SJSA1 (cell line): ENCODE results near the gene RGN. TPM values are rescaled to one million over a fixed set of nuclear protein-coding genes. Genes with fewer than 3 reads are reported as not detected.

Experiments used
- DNase-seq, 2 experiments: peaks; one replicate each; pipeline ENCODE4 v3.0.0-alpha.2; 2015 to 2020; ENCODE audit warnings: low spot score in 2 of 2, low read depth in 1 of 2
- H3K27ac ChIP-seq: fragments of 250-450 bp; sonication (Bioruptor Pico); 2 replicates; pipeline ENCODE4 v1.5.1; 2020; ENCODE audit warnings: mild to moderate bottlenecking, moderate library complexity
- H3K27me3 ChIP-seq: fragments of 250-450 bp; sonication (Bioruptor Pico); replicated peaks from 2 replicates; pipeline ENCODE4 v1.5.1; 2020; ENCODE audit warnings: mild to moderate bottlenecking, moderate library complexity
- H3K36me3 ChIP-seq: fragments of 250-450 bp; sonication (Bioruptor Pico); 2 replicates; pipeline ENCODE4 v1.5.1; 2020; ENCODE audit warnings: mild to moderate bottlenecking
- H3K4me1 ChIP-seq: fragments of 250-450 bp; sonication (Bioruptor Pico); replicated peaks from 2 replicates; pipeline ENCODE4 v1.6.1; 2021; ENCODE audit warnings: mild to moderate bottlenecking
- H3K4me3 ChIP-seq: fragments of 250-450 bp; sonication (Bioruptor Pico); 2 replicates; pipeline ENCODE4 v1.5.1; 2020; ENCODE audit warnings: mild to moderate bottlenecking
- H3K9me3 ChIP-seq: fragments of 250-450 bp; sonication (Bioruptor Pico); replicated peaks from 2 replicates; pipeline ENCODE4 v1.5.1; 2020; ENCODE audit warnings: mild to moderate bottlenecking
- total RNA-seq: library from RNA; depleted of rRNA; stranded (reverse); fragments of >200 nt; shearing (Covaris generic); gene quantifications from 2 replicates; pipeline ENCODE4 v1.2.3, GENCODE V29; 2014; rRNA removed

The RGN gene
- total RNA-seq = not detected in 2 replicates

DNA sequence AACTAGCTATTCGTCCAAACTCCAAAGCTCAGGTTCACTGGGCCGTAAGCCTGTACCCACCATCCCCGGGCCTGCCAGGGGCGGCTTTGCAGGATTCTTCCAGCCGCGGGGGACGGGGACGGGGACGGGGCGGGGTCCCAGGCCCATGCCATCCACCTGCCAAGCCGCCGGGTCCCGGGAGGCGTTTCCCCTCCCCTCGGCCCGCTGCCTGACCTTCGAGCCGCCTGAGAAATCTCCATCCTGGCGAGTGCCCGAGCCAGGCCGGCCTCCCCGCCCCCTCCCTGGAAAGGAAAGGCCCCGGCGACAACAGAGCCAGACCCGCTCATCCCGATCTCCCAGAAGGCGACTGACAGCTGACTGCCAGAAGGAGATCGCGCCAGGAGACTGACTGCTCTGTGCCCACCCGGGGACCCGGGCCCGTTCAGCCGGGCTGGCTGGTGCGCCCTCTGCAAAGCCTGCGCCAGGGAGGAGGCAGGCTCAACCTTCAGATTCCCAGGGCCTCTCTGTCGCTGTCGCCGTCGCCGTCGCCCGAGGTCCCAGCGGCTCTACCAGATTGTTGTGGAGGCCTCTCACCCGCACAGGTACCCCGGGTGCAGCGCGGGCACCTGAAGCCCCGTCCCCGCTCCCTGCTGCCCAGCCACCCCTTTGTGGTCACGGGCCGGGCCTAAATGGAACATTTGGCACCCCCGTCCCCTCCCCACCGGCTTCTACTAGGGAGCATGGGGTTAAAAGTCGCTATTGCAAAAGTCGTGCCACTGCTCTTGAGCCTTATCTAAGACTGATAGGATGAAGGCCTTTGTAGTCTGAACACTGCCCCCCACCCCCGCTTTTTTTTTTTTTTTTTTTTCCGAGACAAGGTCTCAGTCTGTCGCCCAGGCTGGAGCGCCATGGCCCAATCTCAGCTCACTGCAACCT, at the start of gene RGN:
TSS of gene RGN (plus strand) at position 315 of the 915 bp plus-strand sequence. CDS start 2,702 bp downstream, outside the sequence.
- Histone ChIP-seq H3K27me3 (no peaks in the 10 kb centered on the region), H3K4me3 (no peak within 1 kb of the TSS), H3K4me1 (no peaks in the 10 kb centered on the region), H3K9me3 (no peaks in the 10 kb centered on the region), H3K36me3 (no peaks in the 10 kb centered on the region), H3K27ac (no peak within 1 kb of the TSS)
- no peak for DNase-seq

DNA sequence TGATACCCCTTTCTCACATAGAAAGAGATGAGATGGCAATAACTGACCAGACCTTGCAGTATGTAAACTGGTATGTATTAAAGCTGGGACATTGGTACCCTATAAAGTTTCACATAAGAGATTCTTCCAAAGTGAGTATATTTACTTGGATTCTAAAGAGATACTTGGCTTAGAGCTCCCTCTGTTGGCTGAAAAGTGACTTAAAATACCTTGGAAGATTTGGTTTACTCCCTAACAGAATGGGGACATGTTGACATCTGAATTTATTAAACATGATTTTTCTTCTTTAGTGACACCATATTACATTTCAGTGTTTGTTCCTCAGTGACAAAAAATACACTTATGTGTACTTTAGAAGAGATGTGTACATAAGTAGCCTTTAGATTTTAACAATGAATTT, 47.9 kb upstream of the RGN start:
- no peaks in the 10 kb centered on the region for H3K27me3 ChIP-seq
- no peaks in the 10 kb centered on the region for H3K4me1 ChIP-seq
- no peaks in the 10 kb centered on the region for H3K36me3 ChIP-seq
- DNase-seq = peak in 1 of 2 experiments; percentile 23
- no peak overlapping the region for H3K27ac ChIP-seq
- no peak overlapping the region for H3K4me3 ChIP-seq
- no peaks in the 10 kb centered on the region for H3K9me3 ChIP-seq

DNA sequence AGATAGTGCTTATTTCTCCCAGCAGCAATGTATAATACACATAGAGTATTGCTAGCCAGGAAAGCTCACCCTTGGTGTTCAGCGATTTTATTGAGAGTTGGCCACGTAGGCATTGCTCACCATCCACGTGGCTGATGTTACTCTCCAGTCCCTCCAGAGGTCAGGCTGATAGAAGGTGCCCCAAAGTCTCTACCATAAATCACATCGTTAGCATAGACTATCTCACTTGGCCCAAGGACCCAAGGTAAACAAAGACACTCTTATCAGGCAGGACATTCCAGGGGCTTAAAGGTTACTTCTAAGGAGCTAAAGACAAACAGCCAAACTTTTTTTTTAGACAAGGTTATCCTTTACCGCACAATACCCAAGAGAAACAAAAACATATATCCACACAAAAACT, 30.3 kb upstream of the RGN start:
- no peak for DNase-seq
- no peak overlapping the region for H3K27ac ChIP-seq
- H3K4me3 ChIP-seq = no peak overlapping the region
- no peaks in the 10 kb centered on the region for H3K27me3 ChIP-seq
- H3K36me3 ChIP-seq = peaks cover 3% of the 10 kb centered on the region
- no peaks in the 10 kb centered on the region for H3K4me1 ChIP-seq
- no peaks in the 10 kb centered on the region for H3K9me3 ChIP-seq

GRCh38 chrX:47059142-47059874, 18.9 kb upstream of the RGN start:
- Histone ChIP-seq H3K4me1 (no peaks in the 10 kb centered on the region), H3K9me3 (no peaks in the 10 kb centered on the region)
- no peak for DNase-seq

DNA sequence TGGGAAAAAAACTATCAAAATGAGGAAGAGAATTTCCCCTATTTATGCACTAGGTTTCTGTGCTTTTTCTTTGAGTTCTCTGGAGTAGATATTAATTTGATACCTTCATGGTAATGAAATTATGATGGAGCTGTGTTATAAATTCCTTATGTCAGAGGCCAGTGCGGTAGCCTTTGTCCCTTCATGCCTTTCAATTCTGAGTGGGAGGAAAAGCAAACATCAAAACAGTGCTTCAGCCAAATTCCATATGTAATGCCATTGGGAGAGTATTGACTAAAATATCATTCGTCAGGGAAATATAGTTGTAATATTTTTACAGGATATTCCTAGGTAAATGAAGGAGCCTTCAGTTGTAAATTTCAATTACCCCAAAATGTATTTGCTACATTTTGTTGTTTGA, 17.5 kb upstream of the RGN start:
- no peaks in the 10 kb centered on the region for H3K9me3 ChIP-seq
- H3K36me3 ChIP-seq = no peaks in the 10 kb centered on the region
- no peaks in the 10 kb centered on the region for H3K27me3 ChIP-seq
- no peak for DNase-seq
- no peaks in the 10 kb centered on the region for H3K4me1 ChIP-seq
- no peak overlapping the region for H3K4me3 ChIP-seq
- no peak overlapping the region for H3K27ac ChIP-seq

More at GRCh38 chrX:47059142-47059874, 18.9 kb upstream of the RGN start:
- H3K27me3 ChIP-seq = no peaks in the 10 kb centered on the region
- no peak overlapping the region for H3K4me3 ChIP-seq
- no peak overlapping the region for H3K27ac ChIP-seq
- H3K36me3 ChIP-seq = no peaks in the 10 kb centered on the region

GRCh38 chrX:47061238-47061919, 16.9 kb upstream of the RGN start:
- Histone ChIP-seq H3K9me3 (no peaks in the 10 kb centered on the region), H3K4me3 (no peak overlapping the region), H3K4me1 (no peaks in the 10 kb centered on the region), H3K27ac (no peak overlapping the region), H3K27me3 (no peaks in the 10 kb centered on the region), H3K36me3 (no peaks in the 10 kb centered on the region)
- DNase-seq = no peak

DNA sequence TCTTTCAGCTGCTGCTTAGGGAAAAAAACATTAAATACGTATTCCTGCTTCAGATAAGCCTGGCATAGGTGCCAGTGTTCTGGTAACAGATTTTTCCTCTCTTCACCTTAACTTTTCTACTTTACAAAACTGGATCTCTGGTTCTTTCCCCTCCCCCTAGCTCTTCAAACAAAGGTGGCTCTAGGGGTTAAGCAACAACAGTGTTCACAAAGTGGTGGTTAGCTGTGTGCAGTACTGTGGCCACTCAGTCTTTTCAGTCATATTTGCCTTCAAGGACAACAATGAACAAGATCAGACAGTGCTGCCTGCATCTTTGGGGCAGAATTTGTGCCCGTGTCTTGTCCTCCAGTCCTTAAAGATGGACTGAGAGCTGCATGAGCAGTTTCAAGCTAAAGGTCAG, 15.1 kb upstream of the RGN start:
- H3K9me3 ChIP-seq = no peaks in the 10 kb centered on the region
- H3K27ac ChIP-seq = no peak overlapping the region
- no peak for DNase-seq
- H3K4me1 ChIP-seq = no peaks in the 10 kb centered on the region
- H3K36me3 ChIP-seq = no peaks in the 10 kb centered on the region
- H3K27me3 ChIP-seq = no peaks in the 10 kb centered on the region
- H3K4me3 ChIP-seq = no peak overlapping the region

- Histone ChIP-seq H3K27ac (no peak overlapping the region), H3K4me1 (no peaks in the 10 kb centered on the region), H3K36me3 (no peaks in the 10 kb centered on the region), H3K9me3 (no peaks in the 10 kb centered on the region), H3K4me3 (no peak overlapping the region), H3K27me3 (no peaks in the 10 kb centered on the region)
- no peak for DNase-seq
Measured at GRCh38 chrX:47068214-47068613, 10.0 kb upstream of the RGN start.

DNA sequence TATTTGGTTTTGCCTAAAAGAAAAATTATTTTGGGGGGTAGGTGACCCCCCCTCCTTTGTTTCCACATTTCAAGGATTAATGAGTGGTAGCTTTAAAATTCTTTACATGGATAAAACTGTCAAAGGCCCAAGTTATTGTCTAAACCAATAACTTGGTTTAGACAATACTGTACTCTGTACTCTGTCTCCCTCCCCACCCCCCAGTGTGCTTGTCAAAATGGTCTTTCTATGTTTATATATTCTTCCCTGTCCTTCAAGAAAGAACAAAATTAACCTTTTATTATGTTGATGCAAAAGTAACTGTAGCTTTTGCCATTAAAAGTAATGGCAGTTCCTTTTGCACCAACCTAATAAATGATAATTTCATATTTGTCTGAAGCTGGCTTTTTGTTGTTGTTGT, 9.5 kb upstream of the RGN start:
- H3K9me3 ChIP-seq = no peaks in the 10 kb centered on the region
- no peaks in the 10 kb centered on the region for H3K27me3 ChIP-seq
- H3K4me3 ChIP-seq = no peak overlapping the region
- no peaks in the 10 kb centered on the region for H3K36me3 ChIP-seq
- no peaks in the 10 kb centered on the region for H3K4me1 ChIP-seq
- H3K27ac ChIP-seq = no peak overlapping the region
- no peak for DNase-seq

- no peaks in the 10 kb centered on the region for H3K36me3 ChIP-seq
- no peak overlapping the region for H3K4me3 ChIP-seq
- no peaks in the 10 kb centered on the region for H3K27me3 ChIP-seq
- no peak for DNase-seq
- H3K27ac ChIP-seq = no peak overlapping the region
- no peaks in the 10 kb centered on the region for H3K9me3 ChIP-seq
- H3K4me1 ChIP-seq = no peaks in the 10 kb centered on the region
Measured at GRCh38 chrX:47080215-47080914, 2.1 kb downstream of the RGN start.

DNA sequence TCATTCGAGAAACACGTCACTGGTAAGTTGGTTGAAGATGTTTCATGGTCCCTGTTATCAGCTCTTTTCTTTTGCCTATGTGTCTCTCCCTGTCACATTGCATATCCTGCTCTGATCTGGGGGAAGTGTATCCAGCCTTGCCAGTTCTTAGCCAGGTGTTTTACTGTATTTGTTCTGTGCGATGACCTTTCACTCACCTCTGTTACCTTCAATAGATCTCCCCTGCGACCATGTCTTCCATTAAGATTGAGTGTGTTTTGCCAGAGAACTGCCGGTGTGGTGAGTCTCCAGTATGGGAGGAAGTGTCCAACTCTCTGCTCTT, 2.6 kb downstream of the RGN start:
- H3K27ac ChIP-seq = no peak overlapping the region
- H3K36me3 ChIP-seq = no peaks in the 10 kb centered on the region
- no peak for DNase-seq
- H3K27me3 ChIP-seq = no peaks in the 10 kb centered on the region
- H3K4me3 ChIP-seq = no peak overlapping the region
- H3K4me1 ChIP-seq = no peaks in the 10 kb centered on the region
- no peaks in the 10 kb centered on the region for H3K9me3 ChIP-seq

GRCh38 chrX:47091149-47091775, 13.0 kb downstream of the RGN start:
- Histone ChIP-seq H3K9me3 (no peaks in the 10 kb centered on the region), H3K4me1 (peaks cover 8% of the 10 kb centered on the region), H3K36me3 (no peaks in the 10 kb centered on the region), H3K27ac (no peak overlapping the region), H3K27me3 (no peaks in the 10 kb centered on the region), H3K4me3 (no peak overlapping the region)
- DNase-seq = peak in 1 of 2 experiments; percentile 58

- no peak overlapping the region for H3K27ac ChIP-seq
- no peaks in the 10 kb centered on the region for H3K36me3 ChIP-seq
- no peaks in the 10 kb centered on the region for H3K27me3 ChIP-seq
- no peak overlapping the region for H3K4me3 ChIP-seq
- H3K9me3 ChIP-seq = no peaks in the 10 kb centered on the region
- DNase-seq = no peak
- H3K4me1 ChIP-seq = peaks cover 8% of the 10 kb centered on the region
Measured at GRCh38 chrX:47093248-47093647, 15.0 kb downstream of the RGN start.
